Type B pancreatic cell (in vitro differentiated cells): Measurements from ENCODE around the gene SNAP25. TPM values are rescaled to one million over a fixed set of nuclear protein-coding genes. Genes with fewer than 3 reads are reported as not detected.

ENCODE experiments used
- DNase-seq: peaks from one replicate; pipeline ENCODE4 v3.0.0; 2021; ENCODE audit warnings: mixed read lengths; ENCODE audit not compliant: unreplicated experiment; ENCODE audit errors: extremely low spot score
- H3K27ac Mint-ChIP-seq: 2 replicates; pipeline ENCODE4 v1.8.0; 2021; ENCODE audit warnings: mild to moderate bottlenecking, mixed read lengths
- H3K27me3 Mint-ChIP-seq: 2 replicates; pipeline ENCODE4 v1.8.0; 2021; ENCODE audit warnings: mixed read lengths
- H3K36me3 Mint-ChIP-seq: 2 replicates; pipeline ENCODE4 v1.8.0; 2021; ENCODE audit warnings: mixed read lengths
- H3K4me1 Mint-ChIP-seq: one replicate; pipeline ENCODE4 v1.8.0; 2021; ENCODE audit warnings: mixed read lengths; ENCODE audit not compliant: unreplicated experiment
- H3K4me3 Mint-ChIP-seq: 2 replicates; pipeline ENCODE4 v1.8.0; 2021; ENCODE audit warnings: mild to moderate bottlenecking, mixed read lengths
- H3K9me3 Mint-ChIP-seq: 2 replicates; pipeline ENCODE4 v1.8.0; 2021; ENCODE audit warnings: mixed read lengths
- CTCF ChIP-seq: fragments of 200-600 bp; sonication (generic); conservative IDR thresholded peaks from 2 replicates; pipeline ENCODE4 v1.5.0; 2021; ENCODE audit warnings: antibody characterized with exemption, mild to moderate bottlenecking
- total RNA-seq: library from RNA; stranded (reverse); gene quantifications from 2 replicates; pipeline ENCODE4 v1.2.1, GENCODE V29; 2021; ENCODE audit warnings: low replicate concordance

SNAP25 gene
- total RNA-seq, 1 donor from 2014 or later: 12.5 TPM

DNA sequence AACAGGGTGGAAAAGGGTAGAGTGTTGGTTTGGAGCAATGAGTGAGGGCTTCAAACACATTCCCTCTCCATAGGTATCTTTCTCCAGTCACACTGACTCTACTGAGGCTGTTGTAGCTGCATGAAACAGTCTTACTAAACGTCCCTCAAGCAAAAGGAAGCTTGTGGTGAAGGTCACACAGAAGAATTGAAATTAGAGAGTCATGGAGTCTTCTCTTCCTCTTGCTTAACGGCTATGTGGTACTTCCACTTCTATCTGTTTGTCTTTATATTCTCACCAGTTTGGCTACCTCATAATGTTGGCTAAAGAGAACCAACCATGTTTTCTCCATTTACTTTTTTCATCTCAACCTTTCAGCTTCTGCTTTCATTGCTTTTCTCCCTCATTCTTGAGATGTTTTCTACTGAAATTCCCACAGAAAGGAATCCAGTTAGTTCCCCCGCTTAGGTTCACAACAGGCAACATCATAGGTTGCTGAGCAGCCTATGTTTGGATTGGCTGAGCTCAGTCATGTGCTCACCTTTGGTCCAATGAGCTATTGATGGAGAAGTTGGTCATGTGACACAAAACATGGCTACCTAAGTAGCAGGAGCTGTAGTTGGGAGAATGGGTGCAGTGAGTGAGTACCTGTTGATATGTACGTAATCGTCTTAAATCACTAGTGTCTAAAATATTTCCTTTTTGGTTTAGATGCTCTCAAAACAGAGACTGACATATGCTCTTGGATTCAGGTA, 99.8 kb downstream of the SNAP25 start:
- no peaks in the 10 kb centered on the region for H3K36me3 Mint-ChIP-seq
- no peak for DNase-seq
- no peak overlapping the region for H3K4me3 Mint-ChIP-seq

GRCh38 chr20:10319855-10320254, 101.2 kb downstream of the SNAP25 start:
- Mint-ChIP-seq H3K27ac (no peak overlapping the region), H3K4me1 (peaks cover 5% of the 10 kb centered on the region), H3K27me3 (peaks cover 17% of the 10 kb centered on the region), H3K36me3 (no peaks in the 10 kb centered on the region), H3K9me3 (no peaks in the 10 kb centered on the region), H3K4me3 (no peak overlapping the region)
- TF ChIP-seq CTCF: no peak
- no peak for DNase-seq

More for the DNA sequence above, 99.8 kb downstream of the SNAP25 start:
- TF ChIP-seq CTCF: no peak
- Mint-ChIP-seq H3K9me3 (no peaks in the 10 kb centered on the region), H3K27me3 (peaks cover 15% of the 10 kb centered on the region), H3K4me1 (peaks cover 18% of the 10 kb centered on the region), H3K27ac (no peak overlapping the region)

DNA sequence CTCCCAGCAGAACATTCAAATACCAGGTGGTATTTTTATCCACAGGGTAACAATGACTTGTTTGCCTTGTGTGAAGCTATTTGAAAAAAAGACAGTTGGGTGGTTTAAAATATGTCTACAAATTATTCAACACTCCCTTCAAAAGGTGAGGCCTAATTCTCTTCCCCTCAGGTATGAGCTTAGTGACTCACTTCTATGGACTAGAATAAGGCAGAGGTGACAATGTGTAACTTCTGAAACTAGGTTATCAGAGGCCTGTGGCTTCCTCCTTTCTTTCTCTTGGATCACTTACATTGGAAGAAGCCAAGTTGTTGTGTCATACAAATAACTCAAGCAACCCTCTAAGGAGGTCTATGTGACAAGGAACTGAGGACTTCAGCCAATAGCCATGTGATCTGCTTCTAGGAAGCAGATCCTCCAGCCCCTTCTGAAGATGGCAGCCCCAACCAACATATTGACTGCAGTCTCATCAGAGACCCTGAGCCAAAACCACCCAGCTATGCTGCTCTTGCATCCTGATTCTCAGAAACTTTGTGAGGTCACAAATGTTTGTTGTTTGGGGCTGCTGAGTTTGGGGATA, 102.6 kb downstream of the SNAP25 start:
- Mint-ChIP-seq H3K4me1 (no peaks in the 10 kb centered on the region), H3K9me3 (no peaks in the 10 kb centered on the region), H3K27ac (no peak overlapping the region), H3K36me3 (no peaks in the 10 kb centered on the region), H3K4me3 (no peak overlapping the region), H3K27me3 (peaks cover 9% of the 10 kb centered on the region)
- no peak for DNase-seq
- TF ChIP-seq CTCF: no peak

DNA sequence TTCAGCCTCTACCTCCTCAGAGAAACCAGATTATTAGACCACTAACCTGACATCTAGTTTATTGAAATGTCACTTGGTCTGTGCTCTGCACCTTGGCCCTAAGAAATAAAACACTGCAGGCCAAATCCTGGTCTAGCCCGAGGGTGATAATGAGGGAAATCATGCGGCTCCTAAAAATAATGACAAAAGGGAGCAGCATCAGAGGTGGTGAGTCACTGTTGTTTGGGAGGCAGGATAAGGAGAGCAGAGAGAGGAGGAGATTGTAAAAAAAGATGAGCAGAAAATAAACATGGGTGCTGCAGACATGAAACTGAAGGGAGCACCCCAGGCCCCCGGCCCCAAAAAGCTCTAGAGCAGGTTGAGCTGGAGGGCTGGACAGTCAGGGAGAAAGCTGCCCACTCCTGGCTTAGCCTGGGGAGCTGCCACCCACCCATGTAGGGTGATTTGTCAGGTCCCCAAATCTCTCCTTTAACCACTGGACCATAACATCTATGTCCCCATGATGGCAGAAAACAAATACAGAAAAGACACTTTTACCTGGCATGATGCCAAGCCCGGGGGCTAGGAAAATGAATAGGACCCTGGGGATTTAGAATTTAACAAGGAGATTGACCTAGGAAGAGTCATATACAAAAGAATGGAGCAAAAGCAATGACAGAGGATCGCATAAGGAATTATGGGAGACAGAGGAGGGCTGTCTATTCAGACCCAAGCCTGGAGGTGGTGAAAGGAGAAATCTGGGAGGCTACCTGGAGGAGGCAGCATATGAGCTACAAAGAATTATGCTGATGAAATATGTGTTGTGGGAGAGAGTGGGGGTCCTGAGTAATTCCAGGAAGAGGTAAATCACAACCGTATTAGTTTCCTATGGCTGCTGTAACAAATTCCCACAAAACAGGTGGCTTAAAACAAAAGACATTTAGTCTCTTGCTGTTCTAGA, 103.7 kb downstream of the SNAP25 start:
- H3K4me1 Mint-ChIP-seq: no peaks in the 10 kb centered on the region
- no peaks in the 10 kb centered on the region for H3K9me3 Mint-ChIP-seq
- no peak for DNase-seq
- H3K4me3 Mint-ChIP-seq: no peak overlapping the region
- no peak for TF ChIP-seq CTCF
- H3K36me3 Mint-ChIP-seq: no peaks in the 10 kb centered on the region
- peaks cover 9% of the 10 kb centered on the region for H3K27me3 Mint-ChIP-seq
- H3K27ac Mint-ChIP-seq: no peak overlapping the region

DNA sequence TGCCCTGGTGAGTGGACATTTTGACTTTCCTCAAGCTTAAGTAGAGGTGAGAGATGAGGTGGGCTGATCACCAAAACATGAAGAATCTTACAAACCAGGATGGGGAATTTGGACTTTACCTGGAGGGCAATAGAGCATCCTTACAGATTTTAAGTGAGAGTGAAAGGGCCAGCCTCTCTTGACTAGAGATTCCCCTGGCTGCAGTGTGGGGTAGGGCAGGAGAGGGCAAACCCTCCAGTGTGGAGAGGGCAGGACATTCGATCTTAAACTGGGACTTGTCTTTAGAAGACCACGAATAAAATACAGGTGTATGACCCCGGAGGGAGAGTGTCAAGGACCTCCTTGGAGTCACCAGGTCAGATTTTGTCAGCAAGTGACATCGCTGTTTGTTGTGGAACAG, 105.1 kb downstream of the SNAP25 start:
- Mint-ChIP-seq H3K9me3 (no peaks in the 10 kb centered on the region), H3K27me3 (peaks cover 9% of the 10 kb centered on the region), H3K36me3 (no peaks in the 10 kb centered on the region), H3K4me1 (no peaks in the 10 kb centered on the region), H3K27ac (no peak overlapping the region), H3K4me3 (no peak overlapping the region)
- no peak for TF ChIP-seq CTCF
- DNase-seq: no peak
